ENCODE results near the gene PIGR. TPM values are rescaled to one million over a fixed set of nuclear protein-coding genes. Genes with fewer than 3 reads are reported as not detected.

Gene PIGR
- total RNA-seq, 1 donor from 2014 or later: 30.1 TPM

DNA sequence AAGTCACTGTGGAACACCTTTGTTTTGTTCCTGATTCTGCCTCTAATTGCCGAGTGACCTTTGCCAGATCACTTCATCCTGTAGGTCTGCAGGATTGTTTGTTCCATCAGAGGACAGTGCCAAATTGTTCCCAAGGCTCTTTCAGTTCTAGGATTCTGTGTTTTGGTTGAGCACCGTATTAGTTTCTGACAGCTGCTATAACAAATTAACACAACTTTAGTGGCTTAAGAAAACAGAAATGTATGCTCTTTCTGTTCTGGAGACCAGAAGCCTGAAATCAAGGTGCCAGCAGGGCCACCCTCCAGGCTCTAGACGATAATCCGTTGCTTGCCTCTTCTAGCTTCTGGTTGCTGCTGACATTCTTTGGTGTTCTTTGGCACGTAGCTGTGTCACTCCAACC is 3.4 kb upstream of the PIGR start:
- H3K4me3 Mint-ChIP-seq: no peak overlapping the region
- no peak for TF ChIP-seq CTCF (conservative IDR thresholded peaks at IDR 0.05)
- H3K4me1 Mint-ChIP-seq (ENCODE audit: unreplicated experiment): peaks cover 29% of the 10 kb centered on the region
- no peak for DNase-seq (ENCODE audit: extremely low spot score, unreplicated experiment)
- peaks cover 24% of the 10 kb centered on the region for H3K27me3 Mint-ChIP-seq
- no peaks in the 10 kb centered on the region for H3K36me3 Mint-ChIP-seq
- H3K9me3 Mint-ChIP-seq: no peaks in the 10 kb centered on the region
- no peak overlapping the region for H3K27ac Mint-ChIP-seq

GRCh38 chr1:206949208-206949607 is 2.9 kb upstream of the PIGR start:
- Mint-ChIP-seq H3K9me3 (no peaks in the 10 kb centered on the region), H3K4me1 (ENCODE audit: unreplicated experiment) (peaks cover 25% of the 10 kb centered on the region), H3K27ac (no peak overlapping the region), H3K36me3 (no peaks in the 10 kb centered on the region), H3K4me3 (no peak overlapping the region), H3K27me3 (peaks cover 26% of the 10 kb centered on the region)
- DNase-seq (ENCODE audit: extremely low spot score, unreplicated experiment): no peak
- no peak for TF ChIP-seq CTCF (conservative IDR thresholded peaks at IDR 0.05)

- no peaks in the 10 kb centered on the region for H3K9me3 Mint-ChIP-seq
- no peak overlapping the region for H3K4me3 Mint-ChIP-seq
- H3K27me3 Mint-ChIP-seq: peaks cover 29% of the 10 kb centered on the region
- DNase-seq (ENCODE audit: extremely low spot score, unreplicated experiment): no peak
- no peaks in the 10 kb centered on the region for H3K36me3 Mint-ChIP-seq
- no peak for TF ChIP-seq CTCF (conservative IDR thresholded peaks at IDR 0.05)
- peaks cover 20% of the 10 kb centered on the region for H3K4me1 Mint-ChIP-seq (ENCODE audit: unreplicated experiment)
- no peak overlapping the region for H3K27ac Mint-ChIP-seq
Measured at GRCh38 chr1:206947255-206947654, 989 bp upstream of the PIGR start.

GRCh38 chr1:206945779-206946178 is 487 bp downstream of the PIGR start:
- TF ChIP-seq CTCF (conservative IDR thresholded peaks at IDR 0.05): no peak
- Mint-ChIP-seq H3K9me3 (no peaks in the 10 kb centered on the region), H3K4me3 (no peak overlapping the region), H3K27me3 (peaks cover 29% of the 10 kb centered on the region), H3K27ac (no peak overlapping the region), H3K36me3 (no peaks in the 10 kb centered on the region), H3K4me1 (ENCODE audit: unreplicated experiment) (peaks cover 11% of the 10 kb centered on the region)
- no peak for DNase-seq (ENCODE audit: extremely low spot score, unreplicated experiment)

DNA sequence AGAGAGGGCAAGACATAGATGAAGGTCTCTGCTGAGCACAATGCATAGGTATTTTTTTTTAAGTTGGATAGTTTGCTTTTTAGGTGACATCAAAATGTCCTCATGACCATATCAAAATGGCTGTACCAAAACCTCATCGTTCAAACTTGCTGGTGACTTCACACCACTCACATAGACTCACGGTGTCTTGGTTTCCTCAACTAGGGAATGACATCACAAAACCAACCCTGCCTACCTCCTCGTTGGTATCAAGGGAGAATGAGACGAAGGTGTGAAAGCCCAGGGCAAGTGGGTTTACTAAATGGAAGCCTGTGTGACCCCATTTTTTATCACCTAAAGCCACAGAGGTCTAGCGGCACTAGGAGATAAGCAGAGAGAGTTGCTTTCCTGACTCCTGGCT is 1.6 kb downstream of the PIGR start:
- Mint-ChIP-seq H3K27me3 (peaks cover 29% of the 10 kb centered on the region), H3K4me3 (no peak overlapping the region), H3K36me3 (no peaks in the 10 kb centered on the region), H3K9me3 (no peaks in the 10 kb centered on the region), H3K4me1 (ENCODE audit: unreplicated experiment) (peaks cover 11% of the 10 kb centered on the region), H3K27ac (no peak overlapping the region)
- no peak for TF ChIP-seq CTCF (conservative IDR thresholded peaks at IDR 0.05)
- no peak for DNase-seq (ENCODE audit: extremely low spot score, unreplicated experiment)
